AG04449 (cell line): ENCODE measurements around the gene CCL28.

Experiments used
- CTCF ChIA-PET: fragments of 350-600 bp; formaldehyde crosslinking; extraction: SDS; loops from one replicate; lab custom pipeline; 2021; ENCODE audit warnings: antibody characterized with exemption; lab: Yijun Ruan, JAX
- POLR2A ChIA-PET: fragments of 400-600, 350-600 bp; formaldehyde crosslinking; extraction: SDS; loops from one replicate; lab custom pipeline; 2020; ENCODE audit warnings: antibody characterized with exemption, inconsistent platforms; lab: Yijun Ruan, JAX
- DNase-seq: peaks from one replicate; pipeline ENCODE4 v3.0.0-alpha.2; 2010; ENCODE audit warnings: low read depth, low spot score
- H3K4me3 ChIP-seq: 2 replicates; pipeline ENCODE4 v1.5.1; 2011; ENCODE audit warnings: low read depth, mild to moderate bottlenecking, control low read depth, low read length
- TF ChIP-seq, protein P1 (sequence below): IDR thresholded peaks from one replicate; pipeline ENCODE4 v1.5.1; 2011; ENCODE audit warnings: mild to moderate bottlenecking, moderate library complexity, low read length, control low read depth, inconsistent platforms; ENCODE audit not compliant: insufficient read depth; ENCODE audit errors: missing control alignments

Gene CCL28

DNA sequence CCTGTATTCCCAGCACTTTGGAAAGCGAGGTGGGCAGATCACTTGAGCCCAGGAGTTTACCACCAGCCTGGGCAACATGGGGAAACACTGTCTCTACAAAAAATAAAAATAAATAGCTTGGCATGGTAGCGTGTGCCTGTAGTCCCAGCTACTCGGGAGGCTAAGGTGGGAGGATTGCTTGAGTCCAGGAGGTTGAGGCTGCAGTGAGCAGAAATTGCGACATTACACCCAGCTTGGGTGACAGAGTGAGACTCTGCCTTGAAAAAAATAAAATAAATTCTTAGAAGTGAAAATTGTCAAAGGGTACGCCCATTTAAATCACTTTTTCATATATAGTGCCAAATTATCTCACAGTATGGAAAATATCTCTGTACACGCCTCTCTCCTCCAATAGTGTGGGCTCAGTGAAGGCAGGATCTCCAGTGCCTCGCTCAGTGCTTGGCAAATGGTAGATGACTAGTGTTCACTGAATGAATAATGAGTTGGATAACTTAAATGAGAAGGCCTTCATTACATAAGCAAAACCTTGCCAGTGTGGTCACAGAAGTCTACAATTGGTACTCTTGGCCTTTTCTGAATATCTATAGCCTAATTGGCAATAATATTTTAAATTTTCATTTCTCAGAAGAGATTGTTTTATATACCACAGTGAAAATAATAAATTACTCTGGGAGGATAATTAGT, 9.4 kb upstream of the CCL28 start:
- ChIA-PET POLR2A (no interaction called here), CTCF (interaction anchor here (0.9 to 1.1 kb wide), 2 partner anchors 32 to 62 kb away, joined by 3 read pairs; partner anchors contain the start of gene TMEM267)
- no peak overlapping the region for H3K4me3 ChIP-seq
- DNase-seq = no peak
- TF ChIP-seq, protein P1, sequence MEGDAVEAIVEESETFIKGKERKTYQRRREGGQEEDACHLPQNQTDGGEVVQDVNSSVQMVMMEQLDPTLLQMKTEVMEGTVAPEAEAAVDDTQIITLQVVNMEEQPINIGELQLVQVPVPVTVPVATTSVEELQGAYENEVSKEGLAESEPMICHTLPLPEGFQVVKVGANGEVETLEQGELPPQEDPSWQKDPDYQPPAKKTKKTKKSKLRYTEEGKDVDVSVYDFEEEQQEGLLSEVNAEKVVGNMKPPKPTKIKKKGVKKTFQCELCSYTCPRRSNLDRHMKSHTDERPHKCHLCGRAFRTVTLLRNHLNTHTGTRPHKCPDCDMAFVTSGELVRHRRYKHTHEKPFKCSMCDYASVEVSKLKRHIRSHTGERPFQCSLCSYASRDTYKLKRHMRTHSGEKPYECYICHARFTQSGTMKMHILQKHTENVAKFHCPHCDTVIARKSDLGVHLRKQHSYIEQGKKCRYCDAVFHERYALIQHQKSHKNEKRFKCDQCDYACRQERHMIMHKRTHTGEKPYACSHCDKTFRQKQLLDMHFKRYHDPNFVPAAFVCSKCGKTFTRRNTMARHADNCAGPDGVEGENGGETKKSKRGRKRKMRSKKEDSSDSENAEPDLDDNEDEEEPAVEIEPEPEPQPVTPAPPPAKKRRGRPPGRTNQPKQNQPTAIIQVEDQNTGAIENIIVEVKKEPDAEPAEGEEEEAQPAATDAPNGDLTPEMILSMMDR = no peak

DNA sequence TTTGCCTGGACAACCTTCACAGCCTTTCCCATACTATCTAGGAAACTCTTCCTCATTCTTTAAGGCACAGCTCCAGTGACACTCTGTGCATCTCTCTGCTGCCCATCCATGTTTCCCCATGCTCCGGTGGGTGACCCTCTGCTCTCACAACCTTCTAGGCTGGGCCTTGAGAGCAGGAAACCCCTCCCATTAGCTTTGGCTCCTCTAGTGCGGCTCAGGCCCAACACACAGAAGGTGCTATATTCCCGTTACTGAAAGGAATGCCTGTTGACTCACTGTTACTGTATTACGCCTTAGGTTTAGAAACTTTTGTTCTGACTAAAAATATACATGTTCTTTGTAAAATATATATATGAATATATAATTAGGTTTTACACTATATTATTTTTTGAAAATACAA, 8.1 kb upstream of the CCL28 start:
- POLR2A ChIA-PET = no interaction called here
- TF ChIP-seq, protein P1 = no peak
- CTCF ChIA-PET = interaction anchor here (1.1 kb wide), 1 partner anchor 64 kb away, joined by 3 read pairs; the partner anchor contains the start of gene TMEM267
- DNase-seq = no peak
- H3K4me3 ChIP-seq = no peak overlapping the region

DNA sequence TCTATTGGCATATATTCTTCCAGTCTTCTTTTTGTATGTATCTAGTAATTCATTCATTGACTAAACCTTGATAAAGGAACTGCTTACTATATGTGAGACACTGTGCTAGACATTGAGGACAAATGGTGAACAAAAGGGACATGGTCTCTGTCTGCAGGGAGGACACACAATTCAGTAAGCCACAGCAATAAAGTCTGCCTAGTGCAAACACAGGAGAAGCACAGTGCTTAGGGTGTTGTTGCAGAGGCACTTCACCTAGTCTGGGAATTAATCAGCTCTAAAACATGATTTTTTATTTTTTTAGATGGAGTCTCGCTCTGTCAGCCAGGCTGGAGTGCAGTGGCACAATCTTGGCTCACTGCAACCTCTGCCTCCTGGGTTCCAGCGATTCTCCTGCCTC, 6.4 kb upstream of the CCL28 start:
- TF ChIP-seq, protein P1 = no peak
- ChIA-PET POLR2A (no interaction called here), CTCF (no interaction called here)
- H3K4me3 ChIP-seq = no peak overlapping the region
- DNase-seq = no peak

DNA sequence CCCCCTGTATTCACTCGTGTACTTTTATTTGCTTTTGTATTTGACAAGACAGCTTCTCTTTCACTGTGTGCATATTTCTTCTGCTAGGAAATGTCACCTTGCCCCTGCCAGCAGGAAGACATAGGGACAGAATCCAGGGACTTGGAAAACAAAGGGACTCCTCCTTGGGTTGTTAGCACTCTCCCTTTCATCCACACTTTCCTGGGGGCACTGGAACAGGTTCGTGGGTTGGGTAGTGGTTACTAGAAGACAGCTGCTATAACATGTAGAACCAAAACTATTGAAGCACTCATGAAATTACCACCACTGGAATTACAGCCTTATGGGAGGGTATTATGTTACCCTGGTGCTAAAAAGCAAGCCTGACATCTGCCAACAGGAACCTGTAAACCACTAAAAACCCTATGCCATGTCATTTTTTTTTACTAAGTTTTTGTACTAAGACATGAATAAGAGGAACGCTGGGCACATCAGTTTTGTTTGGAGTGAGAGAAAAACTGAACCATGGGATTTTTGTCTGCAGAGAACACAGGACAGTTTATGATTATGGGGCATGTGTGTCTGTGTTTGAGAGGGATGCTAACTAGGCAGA, 4.7 kb upstream of the CCL28 start:
- TF ChIP-seq, protein P1 = no peak
- H3K4me3 ChIP-seq = no peak overlapping the region
- ChIA-PET POLR2A (no interaction called here), CTCF (no interaction called here)
- DNase-seq = no peak

DNA sequence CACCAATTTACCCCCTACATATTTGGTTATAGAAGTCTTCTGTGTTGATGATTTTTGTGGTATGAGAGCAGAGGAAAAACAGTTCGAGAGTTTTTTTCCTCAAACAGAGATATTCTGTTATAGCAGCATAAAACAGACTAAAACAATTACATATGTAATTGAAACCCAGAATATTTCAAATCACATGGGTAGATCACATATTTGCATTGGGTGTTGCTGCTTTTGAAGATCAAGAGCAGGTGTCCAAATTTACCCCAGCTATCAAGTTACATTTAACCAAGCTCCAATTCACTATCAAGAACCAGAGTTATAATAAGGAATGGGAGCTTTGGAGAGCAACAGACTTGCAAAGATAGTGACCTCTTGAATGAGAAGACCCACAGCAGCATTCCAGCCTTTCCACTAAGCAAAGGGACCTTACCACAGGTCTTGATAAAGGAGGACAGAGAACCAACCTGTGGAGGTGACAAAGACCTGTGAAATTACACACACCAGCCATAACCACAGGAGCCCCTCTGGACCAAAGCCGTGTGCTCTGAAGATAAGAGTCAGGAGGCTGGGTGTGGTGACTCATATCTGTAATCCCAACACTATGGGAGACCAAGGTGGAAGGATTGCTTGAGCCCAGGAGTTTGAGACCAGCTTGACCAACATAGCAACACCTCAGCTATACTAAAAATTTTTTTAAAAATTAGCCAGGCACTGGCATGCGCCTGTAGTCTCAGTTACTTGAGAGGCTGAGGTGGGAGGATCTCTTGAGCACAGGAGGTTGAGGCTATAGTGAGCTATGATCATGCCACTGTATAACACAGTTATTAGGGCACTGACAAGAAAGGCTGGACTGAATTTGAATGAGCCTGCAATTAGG, 4.0 kb upstream of the CCL28 start:
- TF ChIP-seq, protein P1 = no peak
- H3K4me3 ChIP-seq = no peak overlapping the region
- ChIA-PET CTCF (no interaction called here), POLR2A (no interaction called here)
- no peak for DNase-seq

DNA sequence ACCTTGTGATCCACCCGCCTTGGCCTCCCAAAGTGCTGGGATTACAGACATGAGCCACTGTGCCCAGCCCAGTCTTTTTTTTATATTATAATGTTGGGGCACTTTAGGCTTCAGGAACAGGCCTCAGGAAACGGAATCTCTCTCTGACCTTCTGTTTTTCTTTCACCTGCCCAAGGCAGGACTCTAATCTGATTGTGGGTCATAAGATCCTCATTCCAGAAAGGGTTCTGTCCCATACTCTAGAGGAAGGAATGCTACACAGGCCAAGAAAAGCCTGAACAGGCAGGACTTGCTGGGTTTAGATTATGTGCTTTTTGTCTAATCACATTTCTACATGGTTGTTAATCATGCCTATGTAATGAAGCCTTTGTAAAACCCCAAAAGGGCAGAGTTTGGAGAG, 1.8 kb upstream of the CCL28 start:
- POLR2A ChIA-PET = no interaction called here
- no peak for DNase-seq
- CTCF ChIA-PET = no interaction called here
- H3K4me3 ChIP-seq = no peak overlapping the region
- TF ChIP-seq, protein P1 = no peak
